Peyer's patch (tissue), 4 donors: Measurements from ENCODE around the gene DNAH17.

Experiments
- POLR2A ChIP-seq, 2 donors: fragments of 450-650 bp; IDR thresholded peaks; one replicate each; pipeline ENCODE4 v1.5.1; 2017; ENCODE audit warnings: antibody characterized with exemption in 2 of 2, mild to moderate bottlenecking in 2 of 2, moderate library complexity in 2 of 2
- TF ChIP-seq, protein P1 (sequence below), 6 experiments: fragments of 450-650 bp in 4 of 6; fragments of 200-600 bp in 2 of 6; sonication (generic) in 1 of 6; IDR thresholded peaks; one replicate each; pipeline ENCODE4 v1.5.1; 2017 to 2019; ENCODE audit warnings: antibody characterized with exemption in 6 of 6, mild to moderate bottlenecking in 3 of 6, moderate library complexity in 1 of 6

DNA sequence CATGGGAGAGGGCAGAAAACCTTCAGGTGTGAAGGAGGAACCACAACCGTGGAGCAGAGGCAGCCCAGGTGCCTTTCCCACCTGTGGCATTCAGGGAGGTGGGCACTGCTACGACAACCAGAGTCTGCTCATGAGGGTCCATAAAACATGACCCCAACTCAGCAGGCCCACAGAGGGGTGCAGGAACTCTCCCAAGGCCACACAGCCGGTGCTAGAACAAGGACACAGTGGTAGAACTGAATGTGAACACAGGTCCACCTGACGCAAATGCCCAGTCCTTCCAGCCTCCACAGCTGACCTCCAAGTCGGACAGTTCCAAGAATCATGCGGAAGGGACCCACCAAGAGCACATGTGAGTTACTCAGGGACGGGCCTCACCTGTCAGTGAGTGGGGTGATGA, 76.4 kb downstream of the DNAH17 start:
- TF ChIP-seq, protein P1, sequence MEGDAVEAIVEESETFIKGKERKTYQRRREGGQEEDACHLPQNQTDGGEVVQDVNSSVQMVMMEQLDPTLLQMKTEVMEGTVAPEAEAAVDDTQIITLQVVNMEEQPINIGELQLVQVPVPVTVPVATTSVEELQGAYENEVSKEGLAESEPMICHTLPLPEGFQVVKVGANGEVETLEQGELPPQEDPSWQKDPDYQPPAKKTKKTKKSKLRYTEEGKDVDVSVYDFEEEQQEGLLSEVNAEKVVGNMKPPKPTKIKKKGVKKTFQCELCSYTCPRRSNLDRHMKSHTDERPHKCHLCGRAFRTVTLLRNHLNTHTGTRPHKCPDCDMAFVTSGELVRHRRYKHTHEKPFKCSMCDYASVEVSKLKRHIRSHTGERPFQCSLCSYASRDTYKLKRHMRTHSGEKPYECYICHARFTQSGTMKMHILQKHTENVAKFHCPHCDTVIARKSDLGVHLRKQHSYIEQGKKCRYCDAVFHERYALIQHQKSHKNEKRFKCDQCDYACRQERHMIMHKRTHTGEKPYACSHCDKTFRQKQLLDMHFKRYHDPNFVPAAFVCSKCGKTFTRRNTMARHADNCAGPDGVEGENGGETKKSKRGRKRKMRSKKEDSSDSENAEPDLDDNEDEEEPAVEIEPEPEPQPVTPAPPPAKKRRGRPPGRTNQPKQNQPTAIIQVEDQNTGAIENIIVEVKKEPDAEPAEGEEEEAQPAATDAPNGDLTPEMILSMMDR (IDR thresholded peaks at IDR 0.05): no peak
- no peak for TF ChIP-seq POLR2A (IDR thresholded peaks at IDR 0.05)
